ENCODE measurements around the gene CERK. TPM values are rescaled to one million over a fixed set of nuclear protein-coding genes. Genes with fewer than 3 reads are reported as not detected.
"Not testable (repeated sequence)": the region's sequence is repeated elsewhere in the genome, so short reads cannot be mapped to it uniquely, and the experiment has no call there.

Gene CERK
- polyA plus RNA-seq, 3 donors, result 14.7 to 27.2 (median 18.6) TPM

DNA sequence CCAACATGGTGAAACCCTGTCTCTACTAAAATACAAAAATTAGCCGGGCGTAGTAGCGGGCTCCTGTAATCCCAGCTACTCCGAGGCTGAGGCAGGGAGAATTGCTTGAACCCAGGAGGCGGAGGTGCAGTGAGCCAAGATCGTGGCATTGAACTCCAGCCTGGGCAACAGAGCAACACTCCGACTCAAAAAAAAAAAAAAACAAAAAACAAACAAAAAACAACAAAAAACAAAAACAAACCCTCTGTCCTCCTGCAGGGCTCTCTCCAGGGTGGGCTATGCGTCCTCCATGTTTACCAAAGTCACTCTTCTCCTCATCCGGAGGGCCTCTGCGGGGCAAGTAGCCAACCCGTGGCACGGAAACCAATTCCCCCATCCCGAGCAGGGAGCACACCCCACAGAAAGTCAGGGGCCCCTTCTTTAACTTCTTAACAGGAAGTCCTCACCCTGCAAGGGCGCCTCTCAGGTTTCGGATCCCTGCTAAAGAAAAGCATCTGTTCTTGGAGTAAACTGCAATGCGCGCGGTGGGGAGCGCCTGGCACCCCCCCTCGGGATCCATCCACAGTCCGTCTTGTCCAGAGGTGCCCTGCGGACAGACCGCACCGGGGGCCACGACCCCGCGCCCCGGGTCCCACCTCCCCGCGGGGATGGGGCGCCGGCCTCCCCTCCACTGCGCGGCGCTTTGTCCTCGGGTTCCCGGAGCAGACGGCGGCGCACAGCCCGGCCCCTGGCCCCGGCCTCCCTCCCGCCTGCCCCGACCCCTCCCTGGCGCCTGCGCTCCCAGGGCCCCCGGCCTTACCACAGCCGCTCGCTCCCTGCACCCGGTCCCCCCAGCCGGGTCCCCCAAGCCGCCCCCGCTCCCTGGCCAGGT, 712 bp downstream of the CERK start:
- H3K27ac ChIP-seq (ENCODE audit: low read depth, low read length), result peak overlapping the region; percentile 52
- 4 to 6% (median 5%) methylated on average over 39 to 52 of the region's 53 CpGs for WGBS, 3 donors

DNA sequence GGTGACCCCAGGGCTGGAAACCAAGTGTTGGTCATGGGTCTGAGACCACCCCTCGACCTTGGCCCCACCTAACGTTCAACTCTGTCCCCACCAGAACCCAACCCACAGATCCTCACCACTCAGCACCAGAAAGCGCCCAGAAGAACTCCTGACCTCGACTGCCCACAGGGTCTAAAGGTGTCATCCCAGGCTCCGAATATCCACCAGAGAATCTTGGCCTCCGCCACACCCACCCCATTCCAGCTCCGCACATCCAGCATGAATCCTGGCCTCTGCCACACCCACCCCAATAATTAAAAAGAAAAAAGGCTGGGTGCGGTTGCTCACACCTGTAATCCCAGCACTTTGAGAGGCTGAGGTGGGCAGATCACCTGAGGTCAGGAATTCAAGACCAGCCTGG, 1.3 kb downstream of the CERK start:
- H3K27ac ChIP-seq (ENCODE audit: low read depth, low read length), result peak overlapping the region; percentile 61
- 54 to 75% (median 60%) methylated on average over 8 of the region's 8 CpGs for WGBS, 3 donors

DNA sequence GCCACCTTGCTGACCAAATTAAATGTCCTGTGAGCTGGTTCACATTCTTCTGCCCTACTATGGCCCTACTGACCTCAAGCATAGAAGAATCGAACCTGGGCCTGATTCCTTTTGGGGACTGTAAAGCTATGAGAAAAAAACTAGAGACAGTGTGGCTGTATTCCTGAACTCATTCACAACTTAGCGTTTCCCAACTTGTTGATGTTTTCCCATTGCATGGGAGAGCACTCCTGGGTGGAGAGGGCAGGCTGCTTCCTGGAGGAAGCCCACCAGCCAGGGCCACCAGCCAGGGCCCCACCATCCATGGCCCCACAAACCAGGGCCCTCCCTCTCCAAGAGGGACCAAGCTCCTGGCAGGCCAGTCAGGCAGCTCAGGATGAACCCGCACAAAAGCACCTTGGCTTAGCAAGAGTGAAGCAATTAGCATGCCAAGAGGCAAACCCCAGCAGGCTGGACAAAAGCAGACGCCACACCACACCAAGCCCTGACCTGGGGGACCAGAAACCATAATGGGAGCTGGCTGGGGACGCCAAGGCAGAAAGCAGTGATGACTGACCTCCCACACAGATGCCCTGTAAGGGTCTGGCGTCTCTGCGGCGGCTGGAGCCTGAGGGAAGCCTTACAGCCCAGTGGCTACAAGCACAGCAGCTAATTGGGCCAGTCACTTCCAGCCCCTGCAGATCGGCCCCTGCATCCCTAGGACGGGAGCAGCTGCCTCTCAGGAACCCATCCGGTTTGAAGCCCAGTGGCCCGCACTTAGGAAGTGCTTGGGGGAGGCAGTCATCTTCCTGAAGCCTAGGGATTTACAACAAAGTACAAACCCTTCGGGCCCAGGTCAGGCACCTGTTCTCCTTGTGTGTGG, 2.1 kb downstream of the CERK start:
- WGBS, 3 donors, result 56 to 60% (median 59%) methylated on average over 13 of the region's 13 CpGs
- H3K27ac ChIP-seq (ENCODE audit: low read depth, low read length), result no peak overlapping the region

DNA sequence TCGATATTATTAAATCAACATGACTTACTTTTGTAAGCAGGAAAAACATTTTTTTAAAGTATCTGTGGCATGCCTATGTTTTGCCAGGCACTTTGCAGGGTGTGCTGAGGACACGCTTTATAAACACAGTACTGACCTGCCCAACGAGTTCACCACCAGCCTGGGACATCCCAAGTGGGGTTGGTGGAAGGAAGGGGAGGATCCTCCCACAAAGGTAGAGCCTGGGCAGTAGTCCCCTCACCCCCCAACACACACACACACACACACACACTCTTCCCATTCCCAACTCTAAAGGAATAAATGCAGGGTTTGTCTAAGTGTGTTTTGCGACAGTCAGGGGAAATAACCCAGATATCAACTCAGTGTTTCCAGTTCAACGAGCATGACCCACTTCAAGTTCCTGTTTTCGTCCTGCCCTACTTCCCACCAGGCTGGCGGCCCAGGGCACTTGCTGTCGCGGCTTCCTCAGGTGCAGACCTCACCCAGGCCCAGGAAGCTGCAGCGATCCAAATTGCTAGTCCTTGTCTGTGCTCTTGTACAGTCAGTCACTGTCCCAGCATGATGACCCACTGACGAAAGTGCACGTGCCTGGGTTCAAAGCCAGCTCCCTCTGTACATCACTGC, 3.1 kb downstream of the CERK start:
- no peak overlapping the region for H3K27ac ChIP-seq (ENCODE audit: low read depth, low read length)
- 20 to 35% (median 30%) methylated on average over 12 of the region's 12 CpGs for WGBS, 3 donors

DNA sequence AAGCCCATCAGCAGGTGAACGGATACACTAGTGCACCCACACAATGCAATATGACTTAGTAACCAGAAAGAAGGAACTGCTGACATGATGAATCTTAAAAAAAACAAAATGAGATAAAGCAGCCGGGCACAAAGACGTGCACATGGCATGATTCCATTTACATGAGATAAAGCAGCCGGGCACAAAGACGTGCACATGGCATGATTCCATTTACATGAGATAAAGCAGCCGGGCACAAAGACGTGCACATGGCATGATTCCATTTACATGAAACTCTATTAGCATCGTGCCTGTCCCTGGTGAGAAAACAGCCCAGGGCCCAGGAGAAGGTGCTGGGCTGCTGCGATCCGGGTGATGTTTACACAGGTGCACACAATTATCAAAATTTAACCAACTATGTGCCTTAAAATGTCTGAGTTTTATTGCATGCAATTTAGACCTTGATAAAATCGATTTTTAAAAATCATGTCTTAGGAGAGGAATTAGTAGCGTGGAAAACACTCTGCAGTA, 3.8 kb downstream of the CERK start:
- 21 to 58% (median 56%) methylated on average over 12 of the region's 12 CpGs for WGBS, 3 donors
- H3K27ac ChIP-seq (ENCODE audit: low read depth, low read length), result not testable (repeated sequence)

DNA sequence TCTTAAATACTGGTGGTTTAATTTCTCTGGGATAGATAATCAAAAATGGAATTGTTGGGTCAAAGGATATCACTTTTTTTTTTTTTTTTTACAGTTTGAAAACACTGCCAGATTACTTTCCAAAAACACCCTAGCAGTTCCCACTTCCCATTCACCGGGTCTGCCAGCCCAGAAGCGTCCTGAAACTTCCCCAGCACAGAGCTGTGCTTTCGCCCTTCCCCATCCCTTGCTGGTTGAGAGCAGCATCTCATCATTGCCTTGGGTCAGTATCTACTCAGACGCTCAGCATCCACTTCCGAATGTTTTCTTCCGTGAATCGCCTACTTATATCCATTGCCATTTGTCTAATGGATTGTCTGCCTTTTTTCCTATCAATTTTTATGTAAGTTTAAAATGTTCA, 5.5 kb downstream of the CERK start:
- H3K27ac ChIP-seq (ENCODE audit: low read depth, low read length), result no peak overlapping the region
- 67 to 83% (median 69%) methylated on average over 7 of the region's 7 CpGs for WGBS, 3 donors

DNA sequence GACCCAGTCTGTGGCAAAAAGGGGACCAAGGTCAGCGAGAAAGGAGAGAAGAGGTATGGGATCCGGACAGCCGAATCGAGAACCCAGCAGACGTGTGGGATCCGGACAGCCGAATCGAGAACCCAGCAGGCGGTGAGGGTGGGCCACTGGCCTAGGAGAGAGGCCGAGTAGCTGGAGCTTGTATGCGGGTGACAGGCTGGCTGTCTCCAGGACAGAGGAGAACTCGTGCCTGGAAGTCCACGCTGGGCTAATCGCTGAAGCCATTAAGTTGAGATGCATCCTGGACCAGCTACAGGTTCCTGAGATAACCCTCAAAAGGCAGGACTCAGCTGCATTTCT, 6.0 kb downstream of the CERK start:
- 70 to 90% (median 88%) methylated on average over 14 of the region's 14 CpGs for WGBS, 3 donors
- no peak overlapping the region for H3K27ac ChIP-seq (ENCODE audit: low read depth, low read length)

DNA sequence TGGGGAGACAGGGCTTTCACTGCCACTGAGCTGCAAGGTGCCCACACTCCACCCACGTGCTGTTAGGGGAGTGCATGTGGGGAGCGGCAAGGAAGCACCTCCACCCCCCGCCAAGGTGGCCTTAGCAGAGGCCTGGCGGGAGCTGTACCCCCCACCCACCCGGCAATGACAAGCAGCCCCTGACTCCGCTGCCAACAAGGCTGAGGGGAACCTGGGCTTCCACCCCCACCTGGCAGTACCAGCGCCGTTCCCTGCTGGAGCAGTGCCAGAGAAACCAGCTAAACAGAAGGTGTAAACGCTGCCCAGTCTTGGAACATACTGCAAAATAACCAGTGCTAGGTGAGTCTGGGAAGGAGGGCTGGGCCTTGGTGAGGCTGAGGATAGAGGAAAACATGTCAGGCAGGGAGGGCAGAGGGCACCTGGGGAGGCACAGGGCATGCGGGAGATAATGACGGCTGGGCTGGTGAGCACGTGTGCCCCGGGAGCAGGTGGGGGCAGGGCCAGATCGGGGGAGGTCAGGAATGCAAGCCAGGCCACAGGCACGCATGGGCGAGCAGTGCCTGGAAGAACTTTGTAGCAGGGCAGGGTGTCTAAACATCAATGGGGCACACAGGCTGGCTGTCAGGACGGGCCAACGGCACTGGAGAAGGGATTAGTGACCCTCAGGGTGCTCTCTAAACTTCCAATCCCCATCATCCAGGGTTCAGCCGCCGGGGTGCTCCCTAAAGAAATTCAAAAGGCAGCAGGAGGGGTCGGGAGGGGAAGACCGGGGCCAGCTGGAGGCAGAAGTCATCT, 6.6 kb downstream of the CERK start:
- WGBS, 3 donors, result 21 to 72% (median 66%) methylated on average over 21 to 22 of the region's 22 CpGs
- no peak overlapping the region for H3K27ac ChIP-seq (ENCODE audit: low read depth, low read length)

DNA sequence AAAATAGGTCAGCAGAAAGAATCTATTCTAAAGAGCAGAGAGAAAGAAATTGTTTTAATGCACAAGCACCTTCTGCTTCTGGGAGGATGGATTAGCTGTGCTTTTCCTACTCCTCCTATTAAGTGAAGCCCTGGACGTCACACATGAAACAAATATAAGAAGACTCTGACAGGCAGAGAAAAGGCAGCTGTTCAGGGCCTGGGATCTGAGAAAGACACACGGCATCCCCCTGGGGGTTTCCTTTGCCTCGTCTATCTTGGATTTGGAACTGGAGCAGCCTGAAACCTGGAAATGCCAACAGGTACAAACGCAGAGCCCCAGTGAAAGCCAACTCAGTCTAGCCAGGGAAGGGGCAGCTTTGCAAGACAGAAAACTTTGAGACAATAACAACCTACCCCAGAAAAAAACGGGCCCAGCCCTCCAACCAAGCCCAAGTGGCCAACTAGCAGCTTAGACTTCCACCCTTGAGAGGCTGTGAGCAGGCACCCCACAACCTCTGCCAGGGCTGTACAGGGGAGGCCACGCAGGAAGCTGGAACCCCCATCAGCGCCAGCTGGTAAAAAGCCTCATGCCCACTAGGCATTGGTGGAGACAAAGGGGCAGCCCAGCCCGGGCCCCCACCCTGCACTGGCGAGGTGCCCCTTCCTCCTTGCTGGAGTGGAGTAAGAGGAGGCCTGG, 7.3 kb downstream of the CERK start:
- H3K27ac ChIP-seq (ENCODE audit: low read depth, low read length), result no peak overlapping the region
- 52 to 64% (median 64%) methylated on average over 9 of the region's 9 CpGs for WGBS, 3 donors

DNA sequence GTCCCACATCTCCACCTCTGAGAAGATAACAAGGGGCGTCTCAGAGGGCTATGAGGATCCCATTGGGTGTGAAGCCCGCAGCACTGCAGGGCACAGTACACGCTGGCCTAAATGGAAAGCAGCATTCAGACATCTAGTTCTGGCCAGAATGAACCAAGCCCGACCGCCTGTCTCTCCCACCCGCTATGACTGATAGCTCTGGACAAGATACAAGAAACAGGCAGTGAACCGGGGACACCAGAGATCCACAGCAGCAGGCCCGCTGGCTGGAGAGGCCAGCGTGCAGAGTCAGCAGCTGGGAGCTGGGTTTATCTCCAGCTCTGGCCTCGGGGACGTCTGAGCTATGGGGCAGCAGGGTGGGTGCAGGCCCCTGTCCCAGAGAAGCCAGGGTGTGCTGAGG, 9.6 kb downstream of the CERK start:
- H3K27ac ChIP-seq (ENCODE audit: low read depth, low read length), result no peak overlapping the region
- 77 to 83% (median 79%) methylated on average over 11 of the region's 11 CpGs for WGBS, 3 donors

DNA sequence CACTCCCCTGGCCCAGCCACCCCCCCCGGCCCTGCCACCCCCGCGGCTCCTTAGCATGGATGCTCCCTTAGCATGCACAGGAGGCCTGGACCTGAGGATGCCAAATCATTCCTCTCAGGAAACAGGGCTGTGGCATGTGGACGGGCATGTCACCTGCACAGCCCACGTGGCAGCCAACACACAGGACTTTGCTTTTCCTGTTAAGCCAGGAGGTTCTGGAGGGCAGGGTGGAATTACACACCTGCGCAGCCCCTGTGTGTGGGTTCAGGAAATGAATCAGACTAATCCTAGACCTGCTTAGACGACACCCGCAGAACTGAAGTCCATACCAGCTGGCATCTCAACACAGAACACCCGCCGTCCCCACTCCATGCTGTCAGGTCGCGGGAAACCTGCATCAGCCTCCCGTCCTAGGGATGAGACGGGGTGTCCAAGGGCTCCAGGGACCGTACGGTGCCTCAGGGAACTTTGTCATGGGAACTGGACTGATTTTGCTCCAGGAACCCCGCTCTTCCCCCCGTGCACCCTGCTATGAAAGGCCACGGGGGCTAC, 10.2 kb downstream of the CERK start:
- no peak overlapping the region for H3K27ac ChIP-seq (ENCODE audit: low read depth, low read length)
- 83 to 86% (median 83%) methylated on average over 19 of the region's 19 CpGs for WGBS, 3 donors

DNA sequence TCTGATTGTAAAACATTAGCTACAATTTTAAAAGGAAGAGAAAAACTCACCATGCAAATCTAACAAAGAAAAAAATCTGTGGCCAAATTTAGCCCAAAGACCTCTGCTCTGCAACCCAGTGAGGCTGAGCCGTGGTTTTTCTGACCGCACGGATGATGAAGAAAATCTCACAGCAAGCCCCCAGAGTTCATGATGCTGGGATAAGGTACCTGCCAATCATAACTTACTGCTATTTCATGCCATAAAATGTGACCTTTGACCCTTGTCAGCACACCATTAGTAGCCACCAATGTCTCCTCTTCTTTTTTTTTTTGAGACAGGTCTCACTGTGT, 11.1 kb downstream of the CERK start:
- H3K27ac ChIP-seq (ENCODE audit: low read depth, low read length), result no peak overlapping the region
- 90 to 95% (median 90%) methylated on average over 3 of the region's 3 CpGs for WGBS, 3 donors

DNA sequence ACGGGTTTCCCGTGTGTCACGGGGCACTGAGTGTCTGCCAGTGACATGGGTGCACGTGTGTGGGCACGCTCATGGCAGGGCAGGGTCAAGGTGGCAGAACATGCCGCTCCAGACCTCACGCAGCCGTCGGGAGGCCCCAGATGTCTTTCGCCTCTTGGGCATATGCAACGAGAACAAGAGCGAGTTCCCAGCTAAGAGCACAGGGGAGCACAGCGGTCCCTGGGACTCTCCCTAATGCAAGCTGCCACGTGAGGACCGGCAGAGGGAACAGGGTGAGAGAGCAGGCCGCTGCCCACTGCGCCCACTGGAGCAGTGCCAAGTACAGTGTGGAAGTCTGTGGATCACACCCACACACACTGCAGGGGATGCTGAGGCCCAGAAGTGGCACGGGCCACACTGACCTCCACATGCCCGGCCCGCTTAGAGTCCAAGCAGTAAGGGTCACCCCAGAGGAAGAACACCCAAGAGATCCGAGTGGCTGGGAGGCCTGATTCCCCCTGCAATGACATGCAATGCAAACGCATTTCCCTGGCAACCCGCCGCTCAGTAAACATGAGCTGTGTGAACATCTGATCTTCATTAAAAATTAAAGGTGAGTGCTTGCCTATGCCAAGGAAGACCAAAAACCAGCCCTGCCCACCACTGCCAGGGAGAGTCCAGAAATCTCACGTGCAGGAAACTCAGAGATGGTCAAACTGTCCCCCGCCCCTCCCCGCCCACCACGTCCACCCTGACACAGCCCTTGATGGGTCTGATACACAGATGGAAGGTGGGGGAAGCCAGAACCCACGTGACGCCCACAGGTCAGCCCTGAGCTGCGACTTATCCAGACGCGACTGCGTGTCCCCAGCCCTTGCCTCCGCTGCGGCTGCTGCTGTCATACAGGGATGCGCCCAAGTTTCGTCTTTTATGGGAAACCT, 11.7 kb downstream of the CERK start:
- WGBS, 3 donors, result 68 to 82% (median 75%) methylated on average over 38 of the region's 38 CpGs
- no peak overlapping the region for H3K27ac ChIP-seq (ENCODE audit: low read depth, low read length)

DNA sequence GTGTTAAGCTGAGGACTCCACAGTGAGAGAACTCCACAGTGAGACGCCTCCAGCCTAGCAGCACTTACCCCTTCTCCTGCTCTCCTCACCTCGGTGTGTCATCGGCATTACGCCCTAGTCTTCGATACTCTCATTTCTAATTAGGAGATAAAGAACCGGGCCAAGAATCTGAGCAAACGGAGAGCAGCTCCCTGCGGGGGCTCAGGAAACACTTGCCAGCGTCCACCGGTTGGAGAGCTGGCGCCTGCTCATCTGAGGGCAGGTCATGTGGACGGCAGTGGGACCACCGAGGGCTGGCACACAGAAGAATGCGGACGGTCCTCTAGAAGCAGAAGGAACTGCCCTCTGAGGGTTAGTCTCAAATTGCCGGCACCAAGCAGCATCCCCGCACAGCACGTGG, 13.0 kb downstream of the CERK start:
- H3K27ac ChIP-seq (ENCODE audit: low read depth, low read length), result no peak overlapping the region
- WGBS, 3 donors, result 88 to 89% (median 89%) methylated on average over 18 of the region's 18 CpGs

DNA sequence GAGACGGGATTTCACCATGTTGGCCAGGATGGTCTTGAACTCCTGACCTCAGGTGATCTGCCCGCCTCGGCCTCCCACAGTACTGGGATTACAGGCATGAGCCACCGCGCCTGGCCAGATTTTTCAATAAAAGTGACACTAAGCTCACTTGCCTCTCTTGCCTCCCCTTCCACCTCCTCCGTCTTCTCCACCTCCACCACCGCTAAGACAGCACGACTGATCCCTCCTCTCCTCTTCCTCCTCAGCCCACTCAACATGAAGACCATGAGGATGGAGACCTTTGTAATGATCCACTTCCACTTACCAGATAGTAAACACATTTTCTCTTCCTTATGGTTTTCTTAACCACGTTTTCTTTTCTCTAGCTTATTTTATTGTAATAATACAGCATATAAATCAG, 14.2 kb downstream of the CERK start:
- 91 to 96% (median 94%) methylated on average over 9 of the region's 9 CpGs for WGBS, 3 donors
- no peak overlapping the region for H3K27ac ChIP-seq (ENCODE audit: low read depth, low read length)

DNA sequence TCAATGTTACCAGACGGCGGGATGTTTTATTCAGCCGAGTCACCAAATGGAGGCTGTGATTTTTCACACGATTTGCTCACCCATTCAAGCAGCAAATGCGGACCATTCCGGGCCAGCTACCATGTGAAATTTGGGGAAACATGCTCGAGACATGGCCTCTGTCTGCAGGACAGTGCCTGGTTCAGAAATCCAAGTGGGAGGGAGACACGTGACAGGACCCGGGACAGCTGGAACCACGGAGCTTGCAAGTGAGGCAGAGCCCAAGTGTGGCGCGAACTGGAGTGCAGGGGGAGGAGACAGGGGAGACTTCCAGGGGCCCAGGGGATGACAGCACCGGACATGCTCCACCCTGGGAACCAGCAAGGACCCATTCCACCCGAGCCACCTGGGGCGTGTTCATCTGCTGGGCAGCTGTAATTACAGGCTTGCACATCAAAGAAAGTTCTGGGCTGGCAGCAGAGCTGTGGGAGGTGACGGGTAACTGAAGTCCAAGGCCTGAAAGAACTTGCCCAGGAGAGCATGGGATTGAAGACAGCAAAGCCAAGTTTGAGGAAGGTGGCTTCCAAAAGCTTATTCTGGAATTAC, 16.5 kb downstream of the CERK start:
- WGBS, 3 donors, result 80 to 88% (median 85%) methylated on average over 16 of the region's 16 CpGs
- H3K27ac ChIP-seq (ENCODE audit: low read depth, low read length), result no peak overlapping the region

All from adipose tissue (tissue), 3 donors.